Keratinocyte (primary cell): Measurements from ENCODE around the gene YTHDC1.

ENCODE experiments used
- EZH2 ChIP-seq: IDR thresholded peaks from one replicate; pipeline ENCODE4 v1.6.1; 2012; ENCODE audit warnings: inconsistent platforms, mild to moderate bottlenecking, low read length, moderate library complexity
- TF ChIP-seq, protein P1 (sequence below), 3 experiments: IDR thresholded peaks in 1 of 3; conservative IDR thresholded peaks in 1 of 3; optimal IDR thresholded peaks in 1 of 3; 2 replicates in 2 of 3; 3 replicates in 1 of 3; pipeline versions ENCODE3 to v1.5.1; 2011; ENCODE audit warnings: low read length in 3 of 3, mild to moderate bottlenecking in 3 of 3, moderate library complexity in 2 of 3, control low read depth in 1 of 3, inconsistent platforms in 1 of 3; ENCODE audit not compliant: insufficient read depth in 2 of 3; ENCODE audit errors: extremely low read depth in 1 of 3

DNA sequence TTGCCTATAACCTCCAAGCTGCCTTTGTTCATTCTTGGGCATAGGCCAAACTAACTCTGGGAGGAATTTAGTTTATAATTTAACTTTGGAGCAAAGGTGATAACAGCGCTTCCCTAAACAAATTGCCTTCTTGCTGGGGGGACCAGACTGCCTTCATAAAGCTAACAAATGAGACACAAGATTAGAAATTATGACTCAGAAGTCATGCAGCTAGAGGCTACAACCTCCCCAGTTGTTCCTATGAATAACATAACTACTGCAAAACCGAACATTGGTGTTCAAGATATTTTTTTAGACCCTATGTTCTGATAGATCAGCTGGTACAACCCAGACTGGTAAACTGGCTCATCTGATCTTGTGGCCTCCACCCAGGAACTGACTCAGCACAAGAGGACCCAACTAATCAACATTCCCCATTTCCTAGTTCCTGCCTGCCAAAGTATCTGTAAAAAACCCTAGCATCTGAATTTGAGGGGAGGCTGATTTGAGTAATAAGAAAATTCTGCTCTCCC is 82.4 kb downstream of the YTHDC1 start:
- TF ChIP-seq, protein P1, sequence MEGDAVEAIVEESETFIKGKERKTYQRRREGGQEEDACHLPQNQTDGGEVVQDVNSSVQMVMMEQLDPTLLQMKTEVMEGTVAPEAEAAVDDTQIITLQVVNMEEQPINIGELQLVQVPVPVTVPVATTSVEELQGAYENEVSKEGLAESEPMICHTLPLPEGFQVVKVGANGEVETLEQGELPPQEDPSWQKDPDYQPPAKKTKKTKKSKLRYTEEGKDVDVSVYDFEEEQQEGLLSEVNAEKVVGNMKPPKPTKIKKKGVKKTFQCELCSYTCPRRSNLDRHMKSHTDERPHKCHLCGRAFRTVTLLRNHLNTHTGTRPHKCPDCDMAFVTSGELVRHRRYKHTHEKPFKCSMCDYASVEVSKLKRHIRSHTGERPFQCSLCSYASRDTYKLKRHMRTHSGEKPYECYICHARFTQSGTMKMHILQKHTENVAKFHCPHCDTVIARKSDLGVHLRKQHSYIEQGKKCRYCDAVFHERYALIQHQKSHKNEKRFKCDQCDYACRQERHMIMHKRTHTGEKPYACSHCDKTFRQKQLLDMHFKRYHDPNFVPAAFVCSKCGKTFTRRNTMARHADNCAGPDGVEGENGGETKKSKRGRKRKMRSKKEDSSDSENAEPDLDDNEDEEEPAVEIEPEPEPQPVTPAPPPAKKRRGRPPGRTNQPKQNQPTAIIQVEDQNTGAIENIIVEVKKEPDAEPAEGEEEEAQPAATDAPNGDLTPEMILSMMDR (optimal IDR thresholded peaks at IDR 0.05 in 1 of 3, IDR thresholded peaks at IDR 0.05 in 1 of 3, conservative IDR thresholded peaks at IDR 0.05 in 1 of 3; ENCODE audit: extremely low read depth in 1 of 3, insufficient read depth in 2 of 3, low read length in 3 of 3), result no peak
- TF ChIP-seq EZH2, result no peak
